Thymus (tissue), 11 donors: ENCODE data around the gene EIF5B. TPM values are rescaled to one million over a fixed set of nuclear protein-coding genes. Genes with fewer than 3 reads are reported as not detected.

Experiments used
- DNase-seq, 9 donors: peaks; one replicate each; pipeline ENCODE4 v3.0.0-alpha.2; 2013; ENCODE audit warnings: low spot score in 9 of 9, low read depth in 6 of 9, missing footprints in 1 of 9
- H3K27ac ChIP-seq, 2 donors: one replicate each; pipeline ENCODE4 v1.5.1; 2013; ENCODE audit warnings: control low read depth in 1 of 2, low read depth in 1 of 2, low read length in 1 of 2, mild to moderate bottlenecking in 1 of 2, moderate library complexity in 1 of 2
- H3K27me3 ChIP-seq, 2 donors: one replicate each; pipeline ENCODE4 v1.5.1; 2013; ENCODE audit warnings: low read length in 1 of 2; ENCODE audit not compliant: control insufficient read depth in 2 of 2, insufficient read depth in 1 of 2
- H3K36me3 ChIP-seq, 2 donors: one replicate each; pipeline ENCODE4 v1.5.1; 2013; ENCODE audit warnings: low read length in 1 of 2, mild to moderate bottlenecking in 1 of 2, moderate library complexity in 1 of 2; ENCODE audit not compliant: control insufficient read depth in 2 of 2, insufficient read depth in 2 of 2
- H3K4me1 ChIP-seq, 2 donors: one replicate each; pipeline ENCODE4 v1.5.1; 2013; ENCODE audit warnings: low read length in 2 of 2; ENCODE audit not compliant: control insufficient read depth in 2 of 2, insufficient read depth in 2 of 2
- H3K4me3 ChIP-seq, 2 donors: one replicate each; pipeline ENCODE4 v1.5.1; 2013; ENCODE audit warnings: low read length in 2 of 2, control low read depth in 1 of 2, mild to moderate bottlenecking in 1 of 2
- H3K9me3 ChIP-seq, 2 donors: one replicate each; pipeline ENCODE4 v1.5.1; 2013; ENCODE audit warnings: low read length in 1 of 2, mild to moderate bottlenecking in 1 of 2; ENCODE audit not compliant: control insufficient read depth in 2 of 2, insufficient read depth in 1 of 2
- WGBS: extraction: QIAGEN DNeasy Blood & Tissue Kit; methylation state at CpG from one replicate; pipeline ENCODE4 v1.1.7; 2013; 5-methylcytosine and 5-hydroxymethylcytosine counted together
- polyA plus RNA-seq: library from polyadenylated mRNA; stranded (reverse); fragments of 200-250 nt; gene quantifications from one replicate; pipeline ENCODE4 v1.2.3, GENCODE V29; 2013
- total RNA-seq: library from RNA; stranded (reverse); fragments of 120-200 nt; gene quantifications from one replicate; pipeline ENCODE4 v1.2.4, GENCODE V29; 2013
- donor health status: healthy.

Gene EIF5B
- total and polyA plus RNA-seq, 2 donors: 13.2 to 26.3 TPM

GRCh38 chr2:99430614-99431291 lies 93.6 kb downstream of the EIF5B start:
- no peak overlapping the region for H3K4me3 ChIP-seq
- no peaks in the 10 kb centered on the region for H3K4me1 ChIP-seq
- WGBS: 71% methylated on average over 4 of the region's 4 CpGs
- H3K27me3 ChIP-seq: no peaks in the 10 kb centered on the region
- H3K27ac ChIP-seq: no peak overlapping the region
- H3K9me3 ChIP-seq: no peaks in the 10 kb centered on the region
- peaks cover 12 to 26% of the 10 kb centered on the region in 2 donors for H3K36me3 ChIP-seq
- no peak for DNase-seq

DNA sequence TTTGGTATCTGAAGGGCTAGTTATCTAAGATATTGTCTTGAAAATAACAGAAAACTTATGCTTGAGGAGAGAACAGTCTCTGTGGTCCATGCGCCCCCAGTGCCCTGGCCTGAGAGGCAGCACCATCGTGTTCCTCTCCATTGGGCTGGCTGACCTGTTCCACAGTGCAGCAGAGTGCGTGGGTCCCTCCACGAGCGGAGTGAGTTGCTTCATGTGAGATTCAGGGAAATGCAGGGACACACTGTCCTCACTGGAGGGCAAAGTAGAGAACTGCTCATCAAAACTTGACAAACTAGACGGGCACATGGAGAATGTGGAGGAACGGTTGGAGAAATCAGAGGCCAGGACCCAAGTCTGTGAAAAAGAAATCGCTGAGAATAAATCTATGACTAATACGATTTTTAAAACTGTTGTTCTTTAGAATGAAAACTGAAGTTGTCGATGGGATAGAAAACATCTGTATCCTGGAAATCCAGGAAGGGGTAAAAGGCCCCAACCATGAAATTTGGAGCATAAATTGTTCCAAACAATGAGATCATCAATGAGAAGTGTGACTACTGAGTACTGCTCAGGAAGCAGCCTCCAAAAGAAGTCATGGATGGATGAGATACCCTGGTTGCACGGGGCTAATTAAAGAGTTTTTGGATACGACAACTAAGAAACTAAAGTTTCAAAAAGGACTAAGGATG lies 94.5 kb downstream of the EIF5B start:
- Histone ChIP-seq H3K27ac (no peak overlapping the region), H3K9me3 (no peaks in the 10 kb centered on the region), H3K4me1 (no peaks in the 10 kb centered on the region), H3K27me3 (no peaks in the 10 kb centered on the region), H3K36me3 (peaks cover 12 to 26% of the 10 kb centered on the region in 2 donors), H3K4me3 (no peak overlapping the region)
- WGBS: 98% methylated on average over 12 of the region's 12 CpGs
- DNase-seq: no peak

GRCh38 chr2:99433340-99433739 lies 96.2 kb downstream of the EIF5B start:
- DNase-seq: no peak
- no peaks in the 10 kb centered on the region for H3K27me3 ChIP-seq
- 93% methylated on average over 2 of the region's 2 CpGs for WGBS
- H3K4me3 ChIP-seq: no peak overlapping the region
- no peak overlapping the region for H3K27ac ChIP-seq
- H3K9me3 ChIP-seq: no peaks in the 10 kb centered on the region
- H3K36me3 ChIP-seq: peaks cover 13 to 17% of the 10 kb centered on the region in 2 donors
- no peaks in the 10 kb centered on the region for H3K4me1 ChIP-seq

GRCh38 chr2:99436874-99437273 lies 99.7 kb downstream of the EIF5B start:
- peaks cover 10 to 16% of the 10 kb centered on the region in 2 donors for H3K36me3 ChIP-seq
- H3K4me3 ChIP-seq: no peak overlapping the region
- no peak for DNase-seq
- H3K9me3 ChIP-seq: no peaks in the 10 kb centered on the region
- no peak overlapping the region for H3K27ac ChIP-seq
- no peaks in the 10 kb centered on the region for H3K27me3 ChIP-seq
- WGBS: over 99% methylated on average over 10 of the region's 10 CpGs
- no peaks in the 10 kb centered on the region for H3K4me1 ChIP-seq

GRCh38 chr2:99439971-99440505 lies 102.8 kb downstream of the EIF5B start:
- DNase-seq: no peak
- no peaks in the 10 kb centered on the region for H3K4me1 ChIP-seq
- H3K27ac ChIP-seq: no peak overlapping the region
- WGBS: 98% methylated on average over 4 of the region's 4 CpGs
- H3K36me3 ChIP-seq: peaks cover 7 to 16% of the 10 kb centered on the region in 2 donors
- H3K9me3 ChIP-seq: no peaks in the 10 kb centered on the region
- no peaks in the 10 kb centered on the region for H3K27me3 ChIP-seq
- no peak overlapping the region for H3K4me3 ChIP-seq

- no peaks in the 10 kb centered on the region for H3K4me1 ChIP-seq
- peaks cover 12% of the 10 kb centered on the region in 2 donors for H3K36me3 ChIP-seq
- no peak overlapping the region for H3K27ac ChIP-seq
- no peak for DNase-seq
- no peaks in the 10 kb centered on the region for H3K27me3 ChIP-seq
- 80% methylated on average over 1 of the region's 1 CpG for WGBS
- no peaks in the 10 kb centered on the region for H3K9me3 ChIP-seq
- no peak overlapping the region for H3K4me3 ChIP-seq
Measured at GRCh38 chr2:99442837-99443236, 105.6 kb downstream of the EIF5B start.

GRCh38 chr2:99444222-99444621 lies 107.0 kb downstream of the EIF5B start:
- 94% methylated on average over 2 of the region's 2 CpGs for WGBS
- Histone ChIP-seq H3K9me3 (no peaks in the 10 kb centered on the region), H3K27ac (no peak overlapping the region), H3K36me3 (peaks cover 11% of the 10 kb centered on the region in 2 donors), H3K4me3 (no peak overlapping the region), H3K27me3 (no peaks in the 10 kb centered on the region), H3K4me1 (no peaks in the 10 kb centered on the region)
- no peak for DNase-seq

GRCh38 chr2:99445065-99445464 lies 107.9 kb downstream of the EIF5B start:
- 73% methylated on average over 4 of the region's 4 CpGs for WGBS
- peaks cover 9 to 13% of the 10 kb centered on the region in 2 donors for H3K36me3 ChIP-seq
- no peaks in the 10 kb centered on the region for H3K9me3 ChIP-seq
- no peak for DNase-seq
- H3K27ac ChIP-seq: no peak overlapping the region
- no peaks in the 10 kb centered on the region for H3K4me1 ChIP-seq
- H3K4me3 ChIP-seq: no peak overlapping the region
- no peaks in the 10 kb centered on the region for H3K27me3 ChIP-seq

DNA sequence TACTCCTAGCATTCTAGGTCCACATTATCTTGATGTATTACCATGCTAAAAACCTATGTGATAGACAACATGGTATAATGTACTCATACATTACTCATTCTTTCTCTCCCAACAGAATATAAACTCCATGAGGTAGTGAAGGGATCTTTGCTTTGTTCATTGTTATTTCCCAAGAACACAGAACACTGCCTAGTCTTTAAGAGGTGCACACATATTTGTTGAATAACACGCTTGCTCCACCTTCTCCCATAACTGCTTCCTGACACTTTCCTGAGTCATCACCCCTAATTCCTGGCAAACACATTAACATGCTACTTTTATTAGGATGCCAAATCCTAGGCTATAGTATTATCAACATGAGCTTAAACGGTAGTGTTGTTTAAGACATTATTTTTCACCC lies 111.4 kb downstream of the EIF5B start:
- Histone ChIP-seq H3K27ac (no peak overlapping the region), H3K9me3 (no peaks in the 10 kb centered on the region), H3K36me3 (peaks cover 10 to 21% of the 10 kb centered on the region in 2 donors), H3K4me1 (no peaks in the 10 kb centered on the region), H3K4me3 (no peak overlapping the region), H3K27me3 (no peaks in the 10 kb centered on the region)
- WGBS: 93% methylated on average over 2 of the region's 2 CpGs
- no peak for DNase-seq
